Thoracic aorta (tissue), 2 donors: ENCODE data around the gene KCNMB2. TPM values are rescaled to one million over a fixed set of nuclear protein-coding genes. Genes with fewer than 3 reads are reported as not detected.

Source experiments
- ATAC-seq: fragments of 150-250 bp; one replicate; pipeline ENCODE4 v1.8.0; 2017; ENCODE audit warnings: low read depth; ENCODE audit not compliant: insufficient number of reproducible peaks, low FRiP score
- DNase-seq: peaks from one replicate; pipeline ENCODE4 v3.0.0-alpha.2; 2020; ENCODE audit warnings: low spot score
- H3K27ac ChIP-seq, 2 donors: fragments of 200-600 bp; sonication (generic); 1 replicate in 1 of 2; 2 replicates in 1 of 2; pipeline ENCODE4 v1.5.1; 2016; ENCODE audit warnings: mild to moderate bottlenecking in 2 of 2, moderate library complexity in 2 of 2
- H3K27me3 ChIP-seq: fragments of 200-600 bp; sonication (generic); replicated peaks from 2 replicates; pipeline ENCODE4 v1.6.0; 2016; ENCODE audit warnings: mild to moderate bottlenecking; ENCODE audit not compliant: insufficient read depth
- H3K36me3 ChIP-seq: fragments of 200-600 bp; sonication (generic); one replicate; pipeline ENCODE4 v1.5.1; 2016
- H3K4me1 ChIP-seq, 2 donors: fragments of 200-600 bp; sonication (generic); 1 replicate in 1 of 2; 2 replicates in 1 of 2; pipeline versions ENCODE4 v1.5.1 to v1.6.0; 2016; ENCODE audit warnings: low read depth in 2 of 2, mild to moderate bottlenecking in 1 of 2; ENCODE audit not compliant: control insufficient read depth in 1 of 2
- H3K4me3 ChIP-seq: fragments of 200-600 bp; sonication (generic); 2 replicates; pipeline ENCODE4 v1.5.1; 2016; ENCODE audit warnings: mild to moderate bottlenecking
- H3K9me3 ChIP-seq: fragments of 200-600 bp; sonication (generic); 2 replicates; pipeline ENCODE4 v1.5.1; 2016
- total RNA-seq, 2 donors: library from RNA; depleted of rRNA; stranded (reverse); fragments of >200 nt; gene quantifications; one replicate each; pipeline versions ENCODE4 v1.1.0 to v1.2.3, GENCODE V29; 2016
- TF ChIP-seq, protein P1 (sequence below): fragments of 200-600 bp; sonication (generic); IDR thresholded peaks from one replicate; pipeline ENCODE4 v1.5.1; 2019; ENCODE audit warnings: antibody characterized with exemption

KCNMB2 gene
- total RNA-seq, 2 donors from 2014 or later, result not detected

DNA sequence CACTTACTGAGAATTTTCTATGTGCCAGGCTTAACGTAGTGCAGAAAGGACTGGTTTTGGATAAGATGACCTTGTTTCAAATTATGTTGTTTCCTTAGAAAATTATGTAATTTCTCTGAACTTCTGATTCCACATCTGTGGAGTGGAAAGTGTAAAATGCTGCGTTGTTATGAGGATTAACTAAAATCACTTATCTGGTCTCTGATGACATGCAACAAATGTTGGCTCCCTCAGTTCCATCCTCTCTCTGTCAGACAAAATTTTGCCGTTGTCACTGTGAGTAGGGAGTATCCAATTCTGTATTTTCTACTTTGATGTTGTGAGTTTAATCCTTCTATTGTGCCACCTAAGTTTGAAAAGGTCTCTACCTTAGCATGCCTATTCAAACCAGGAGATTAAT, 175.5 kb downstream of the KCNMB2 start:
- no peak for ATAC-seq

DNA sequence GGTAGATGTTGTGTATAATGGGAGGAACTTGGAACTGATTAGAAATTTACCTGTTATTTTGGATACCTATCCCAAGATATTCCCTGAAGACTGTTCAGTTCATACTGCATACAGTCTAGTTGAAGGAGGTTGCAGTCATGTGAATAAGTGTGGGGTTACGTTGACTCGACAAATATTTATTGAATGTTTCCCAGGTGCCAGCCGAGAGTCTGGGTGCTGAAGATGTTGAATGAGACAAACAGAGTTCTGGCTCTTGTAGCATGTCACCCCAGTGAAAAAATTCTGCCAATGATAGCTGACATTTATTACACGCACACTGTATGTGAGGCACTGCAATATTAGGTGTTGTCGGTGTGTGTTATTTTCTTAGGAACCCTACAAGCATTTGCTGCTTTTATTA, 176.0 kb downstream of the KCNMB2 start:
- ATAC-seq, result no peak
- TF ChIP-seq, protein P1, sequence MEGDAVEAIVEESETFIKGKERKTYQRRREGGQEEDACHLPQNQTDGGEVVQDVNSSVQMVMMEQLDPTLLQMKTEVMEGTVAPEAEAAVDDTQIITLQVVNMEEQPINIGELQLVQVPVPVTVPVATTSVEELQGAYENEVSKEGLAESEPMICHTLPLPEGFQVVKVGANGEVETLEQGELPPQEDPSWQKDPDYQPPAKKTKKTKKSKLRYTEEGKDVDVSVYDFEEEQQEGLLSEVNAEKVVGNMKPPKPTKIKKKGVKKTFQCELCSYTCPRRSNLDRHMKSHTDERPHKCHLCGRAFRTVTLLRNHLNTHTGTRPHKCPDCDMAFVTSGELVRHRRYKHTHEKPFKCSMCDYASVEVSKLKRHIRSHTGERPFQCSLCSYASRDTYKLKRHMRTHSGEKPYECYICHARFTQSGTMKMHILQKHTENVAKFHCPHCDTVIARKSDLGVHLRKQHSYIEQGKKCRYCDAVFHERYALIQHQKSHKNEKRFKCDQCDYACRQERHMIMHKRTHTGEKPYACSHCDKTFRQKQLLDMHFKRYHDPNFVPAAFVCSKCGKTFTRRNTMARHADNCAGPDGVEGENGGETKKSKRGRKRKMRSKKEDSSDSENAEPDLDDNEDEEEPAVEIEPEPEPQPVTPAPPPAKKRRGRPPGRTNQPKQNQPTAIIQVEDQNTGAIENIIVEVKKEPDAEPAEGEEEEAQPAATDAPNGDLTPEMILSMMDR, result no peak
- H3K36me3 ChIP-seq, result no peaks in the 10 kb centered on the region

More for the DNA sequence above, 175.5 kb downstream of the KCNMB2 start:
- H3K36me3 ChIP-seq, result no peaks in the 10 kb centered on the region
- TF ChIP-seq, protein P1, result no peak
- no peaks in the 10 kb centered on the region for H3K4me1 ChIP-seq
- no peak overlapping the region for H3K4me3 ChIP-seq
- no peaks in the 10 kb centered on the region for H3K9me3 ChIP-seq
- H3K27ac ChIP-seq, result no peak overlapping the region
- no peak for DNase-seq
- no peaks in the 10 kb centered on the region for H3K27me3 ChIP-seq

DNA sequence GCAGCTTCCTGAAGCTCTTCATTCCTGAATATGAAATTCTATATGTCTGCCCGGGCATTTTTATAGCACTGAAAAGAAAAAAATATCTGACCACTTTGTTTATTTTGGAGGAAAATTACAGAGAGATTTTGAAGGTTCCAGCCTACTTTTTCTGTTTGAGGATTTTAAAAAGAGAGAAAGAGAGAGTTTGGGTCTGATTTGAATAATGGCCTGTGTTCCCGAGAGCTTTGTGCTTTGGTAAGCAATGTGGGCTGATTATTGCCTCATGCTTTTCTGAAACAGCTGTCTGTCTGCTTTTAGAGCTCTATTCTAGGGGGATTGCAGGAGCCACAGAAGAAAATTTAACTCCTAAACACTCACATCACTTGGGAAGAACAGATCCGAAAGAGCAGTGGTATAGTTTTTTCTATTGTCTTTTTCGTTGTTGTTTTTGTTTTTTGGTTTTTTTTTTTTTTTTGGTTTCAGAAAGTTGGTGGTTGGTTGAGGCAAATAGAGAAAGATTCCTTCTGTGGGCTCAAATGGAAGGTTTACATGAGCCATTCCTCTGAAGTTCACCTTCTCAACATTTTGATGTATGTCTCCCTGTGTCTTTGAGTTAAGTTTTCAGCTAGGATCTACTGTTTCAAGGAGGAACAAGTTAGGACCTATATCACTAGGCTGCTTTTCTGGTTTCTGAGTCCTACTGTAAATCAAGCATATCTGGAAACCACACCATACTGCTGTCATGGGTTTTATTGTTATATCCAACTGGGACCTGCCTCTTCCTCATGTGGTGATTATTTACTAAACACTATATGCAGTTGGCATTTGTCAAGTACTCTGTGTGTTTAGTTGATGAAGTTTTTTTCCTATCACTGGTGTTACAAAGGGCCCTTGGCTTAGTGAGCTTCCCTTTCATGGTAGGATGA, 178.9 kb downstream of the KCNMB2 start:
- no peak overlapping the region for H3K4me3 ChIP-seq
- ATAC-seq, result no peak

More for the DNA sequence above, 176.0 kb downstream of the KCNMB2 start:
- no peaks in the 10 kb centered on the region for H3K9me3 ChIP-seq
- H3K4me3 ChIP-seq, result no peak overlapping the region
- no peaks in the 10 kb centered on the region for H3K4me1 ChIP-seq
- no peak overlapping the region for H3K27ac ChIP-seq
- no peak for DNase-seq
- H3K27me3 ChIP-seq, result no peaks in the 10 kb centered on the region

DNA sequence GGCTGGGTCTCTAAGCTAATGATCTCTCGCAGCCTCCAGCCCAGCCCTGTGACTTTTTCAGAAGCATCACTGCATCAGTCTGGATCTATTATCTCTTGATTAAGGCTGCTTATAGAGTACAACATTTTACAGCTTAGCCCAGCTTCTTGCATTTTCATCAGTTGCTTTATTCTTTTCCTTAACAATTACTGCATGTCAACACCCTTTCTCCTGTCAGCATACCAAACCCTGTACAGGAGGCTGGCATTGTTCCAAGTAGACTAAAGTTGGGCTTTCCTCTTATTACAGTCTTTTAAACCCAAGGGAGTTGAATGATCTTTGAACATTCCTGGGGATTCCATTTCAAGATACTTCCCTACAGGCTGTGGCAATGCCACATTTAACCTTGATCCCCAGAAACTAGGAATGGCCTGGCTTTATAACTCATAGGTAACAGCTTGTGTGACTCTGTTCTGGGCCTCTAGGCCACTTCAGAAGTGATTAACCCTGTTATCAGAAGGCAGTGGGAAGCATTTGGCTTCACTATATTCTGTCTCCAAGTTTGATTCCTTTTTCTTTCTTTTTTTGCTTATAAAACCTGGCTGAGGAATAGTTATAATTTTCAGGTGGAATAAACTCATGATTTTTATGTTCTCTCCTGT, 182.9 kb downstream of the KCNMB2 start:
- no peaks in the 10 kb centered on the region for H3K9me3 ChIP-seq
- ATAC-seq (no peak), DNase-seq (no peak)
- no peaks in the 10 kb centered on the region for H3K36me3 ChIP-seq
- H3K4me3 ChIP-seq, result no peak overlapping the region
- no peaks in the 10 kb centered on the region for H3K27me3 ChIP-seq
- TF ChIP-seq, protein P1, result no peak
- no peaks in the 10 kb centered on the region for H3K4me1 ChIP-seq
- no peak overlapping the region for H3K27ac ChIP-seq

More for the DNA sequence above, 178.9 kb downstream of the KCNMB2 start:
- TF ChIP-seq, protein P1, result no peak
- no peak overlapping the region for H3K27ac ChIP-seq
- DNase-seq, result no peak
- H3K27me3 ChIP-seq, result no peaks in the 10 kb centered on the region
- no peaks in the 10 kb centered on the region for H3K4me1 ChIP-seq
- no peaks in the 10 kb centered on the region for H3K9me3 ChIP-seq
- H3K36me3 ChIP-seq, result no peaks in the 10 kb centered on the region

DNA sequence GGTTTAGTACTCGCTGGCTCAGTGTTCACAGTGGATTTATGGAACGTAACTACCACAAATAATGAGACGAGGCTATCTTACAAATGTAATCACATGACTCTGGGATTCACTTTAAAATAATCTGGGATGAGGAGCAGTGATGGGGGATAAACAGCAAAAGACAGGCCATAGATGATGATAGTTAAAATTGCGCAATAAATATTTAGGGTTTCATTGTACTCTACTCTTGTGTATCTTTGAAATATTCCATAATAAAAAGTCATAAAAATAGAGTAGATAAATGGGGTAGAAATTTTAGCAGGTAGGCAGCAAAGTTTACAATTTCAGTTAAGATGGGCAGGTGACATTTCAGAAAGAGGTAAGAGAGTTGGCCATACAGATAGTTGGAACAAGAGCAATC, 196.6 kb downstream of the KCNMB2 start:
- H3K4me3 ChIP-seq, result no peak overlapping the region
- H3K9me3 ChIP-seq, result no peaks in the 10 kb centered on the region
- TF ChIP-seq, protein P1, result no peak
- no peaks in the 10 kb centered on the region for H3K36me3 ChIP-seq
- no peaks in the 10 kb centered on the region for H3K27me3 ChIP-seq
- no peak overlapping the region for H3K27ac ChIP-seq
- no peak for DNase-seq
- no peak for ATAC-seq
- peaks cover 0 to 19% of the 10 kb centered on the region in 2 donors for H3K4me1 ChIP-seq
